Measurements from ENCODE around the gene WNT11. TPM values are rescaled to one million over a fixed set of nuclear protein-coding genes. Genes with fewer than 3 reads are reported as not detected.

WNT11 gene
- total RNA-seq, 1 experiment from 2014 or later, result not detected

- Histone ChIP-seq H3K36me3 (ENCODE audit: low read depth) (no peaks in the 10 kb centered on the region), H3K27me3 (ENCODE audit: insufficient read depth, low read depth) (no peaks in the 10 kb centered on the region), H3K9me2 (ENCODE audit: insufficient read depth) (no peaks in the 10 kb centered on the region), H4K20me1 (ENCODE audit: insufficient read depth) (no peaks in the 10 kb centered on the region), H3K9me3 (ENCODE audit: insufficient read depth, low read depth) (no peaks in the 10 kb centered on the region), H3K4me1 (replicated peaks; ENCODE audit: insufficient read depth) (peaks cover 14% of the 10 kb centered on the region), H3K79me2 (ENCODE audit: low read depth) (no peaks in the 10 kb centered on the region), H3K4me2 (peak overlapping the region; percentile 66), H3F3A (ENCODE audit: insufficient read depth, low read depth) (peaks cover 17% of the 10 kb centered on the region; the same call in 1 of the 2 replicates), H3K4me3 (peak overlapping the region; percentile 66; the same call in 1 of the 2 replicates), H3K27ac (peak overlapping the region; percentile 48; the same call in 1 of the 2 replicates), H2AFZ (peak overlapping the region; percentile 45)
- TF ChIP-seq CTCF (conservative IDR thresholded peaks at IDR 0.05), result no peak
- TF ChIP-seq EZH2 (IDR thresholded peaks at IDR 0.05; ENCODE audit: low read depth), result no peak
- intact Hi-C loops (cut with micrococcal nuclease; ENCODE audit: unreplicated experiment), result loop anchor here (2.0 kb wide), 2 partner anchors 27 to 33 kb away; partner anchors contain the start of gene WNT11
- BruUV-seq (replicated peaks), result no TSS peak
- DNase-seq, result peak; percentile 63 to 80
- CTCF ChIA-PET, result interaction anchor here (0.6 to 2.5 kb wide), 2 partner anchors 26 to 84 kb away, joined by 3 to 22 read pairs; no protein-coding TSS in a partner anchor
- POLR2A ChIA-PET (ENCODE audit: unreplicated experiment), result interaction anchor here (0.6 to 1.0 kb wide), 7 partner anchors 26 to 1808 kb away, joined by 3 to 12 read pairs (median 4); no protein-coding TSS in a partner anchor
Observed at GRCh38 chr11:76234021-76234415, 27.7 kb upstream of the WNT11 start.

- H3K79me2 ChIP-seq (ENCODE audit: low read depth), result no peaks in the 10 kb centered on the region
- no peaks in the 10 kb centered on the region for H3K36me3 ChIP-seq (ENCODE audit: low read depth)
- peaks cover 17% of the 10 kb centered on the region; the same call in 1 of the 2 replicates for H3F3A ChIP-seq (ENCODE audit: insufficient read depth, low read depth)
- H3K4me1 ChIP-seq (replicated peaks; ENCODE audit: insufficient read depth), result peaks cover 14% of the 10 kb centered on the region
- no peak for DNase-seq
- TF ChIP-seq EZH2 (IDR thresholded peaks at IDR 0.05; ENCODE audit: low read depth), result no peak
- TF ChIP-seq CTCF (conservative IDR thresholded peaks at IDR 0.05), result no peak
- CTCF ChIA-PET, result interaction anchor here (0.6 to 2.5 kb wide), 2 partner anchors 25 to 83 kb away, joined by 3 to 22 read pairs; no protein-coding TSS in a partner anchor
- no peaks in the 10 kb centered on the region for H3K9me2 ChIP-seq (ENCODE audit: insufficient read depth)
- no peak overlapping the region for H2AFZ ChIP-seq
- peak overlapping the region; percentile 66; the same call in 1 of the 2 replicates for H3K4me2 ChIP-seq
- H3K4me3 ChIP-seq, result no peak overlapping the region
- no peaks in the 10 kb centered on the region for H3K27me3 ChIP-seq (ENCODE audit: insufficient read depth, low read depth)
- intact Hi-C loops (cut with micrococcal nuclease; ENCODE audit: unreplicated experiment), result no loop called here
- H3K27ac ChIP-seq, result no peak overlapping the region
- no peaks in the 10 kb centered on the region for H3K9me3 ChIP-seq (ENCODE audit: insufficient read depth, low read depth)
- POLR2A ChIA-PET (ENCODE audit: unreplicated experiment), result interaction anchor here (0.6 to 1.0 kb wide), 3 partner anchors 26 to 81 kb away, joined by 3 to 5 read pairs (median 4); no protein-coding TSS in a partner anchor
- no peaks in the 10 kb centered on the region for H4K20me1 ChIP-seq (ENCODE audit: insufficient read depth)
- BruUV-seq (replicated peaks), result no TSS peak
Observed at GRCh38 chr11:76233196-76233921, 27.1 kb upstream of the WNT11 start.

GRCh38 chr11:76232026-76232665, 25.8 kb upstream of the WNT11 start:
- POLR2A ChIA-PET (ENCODE audit: unreplicated experiment), result no interaction called here
- Histone ChIP-seq H3K79me2 (ENCODE audit: low read depth) (no peaks in the 10 kb centered on the region), H3K27me3 (ENCODE audit: insufficient read depth, low read depth) (no peaks in the 10 kb centered on the region), H3K36me3 (ENCODE audit: low read depth) (no peaks in the 10 kb centered on the region), H3K9me2 (ENCODE audit: insufficient read depth) (no peaks in the 10 kb centered on the region), H2AFZ (no peak overlapping the region), H3K4me3 (no peak overlapping the region), H3K4me1 (replicated peaks; ENCODE audit: insufficient read depth) (peaks cover 14% of the 10 kb centered on the region), H3K9me3 (ENCODE audit: insufficient read depth, low read depth) (no peaks in the 10 kb centered on the region), H3K4me2 (no peak overlapping the region), H4K20me1 (ENCODE audit: insufficient read depth) (no peaks in the 10 kb centered on the region), H3K27ac (no peak overlapping the region), H3F3A (ENCODE audit: insufficient read depth, low read depth) (peaks cover 17% of the 10 kb centered on the region; the same call in 1 of the 2 replicates)
- BruUV-seq (replicated peaks), result no TSS peak
- no peak for DNase-seq
- TF ChIP-seq EZH2 (IDR thresholded peaks at IDR 0.05; ENCODE audit: low read depth) (no peak), CTCF (conservative IDR thresholded peaks at IDR 0.05) (no peak)
- CTCF ChIA-PET, result no interaction called here
- intact Hi-C loops (cut with micrococcal nuclease; ENCODE audit: unreplicated experiment), result no loop called here

All from PC-9 (cell line).